ENCODE data around the gene DLL1. TPM values are rescaled to one million over a fixed set of nuclear protein-coding genes. Genes with fewer than 3 reads are reported as not detected.

Gene DLL1
- total RNA-seq, 1 donor from 2014 or later: 13.0 TPM

DNA sequence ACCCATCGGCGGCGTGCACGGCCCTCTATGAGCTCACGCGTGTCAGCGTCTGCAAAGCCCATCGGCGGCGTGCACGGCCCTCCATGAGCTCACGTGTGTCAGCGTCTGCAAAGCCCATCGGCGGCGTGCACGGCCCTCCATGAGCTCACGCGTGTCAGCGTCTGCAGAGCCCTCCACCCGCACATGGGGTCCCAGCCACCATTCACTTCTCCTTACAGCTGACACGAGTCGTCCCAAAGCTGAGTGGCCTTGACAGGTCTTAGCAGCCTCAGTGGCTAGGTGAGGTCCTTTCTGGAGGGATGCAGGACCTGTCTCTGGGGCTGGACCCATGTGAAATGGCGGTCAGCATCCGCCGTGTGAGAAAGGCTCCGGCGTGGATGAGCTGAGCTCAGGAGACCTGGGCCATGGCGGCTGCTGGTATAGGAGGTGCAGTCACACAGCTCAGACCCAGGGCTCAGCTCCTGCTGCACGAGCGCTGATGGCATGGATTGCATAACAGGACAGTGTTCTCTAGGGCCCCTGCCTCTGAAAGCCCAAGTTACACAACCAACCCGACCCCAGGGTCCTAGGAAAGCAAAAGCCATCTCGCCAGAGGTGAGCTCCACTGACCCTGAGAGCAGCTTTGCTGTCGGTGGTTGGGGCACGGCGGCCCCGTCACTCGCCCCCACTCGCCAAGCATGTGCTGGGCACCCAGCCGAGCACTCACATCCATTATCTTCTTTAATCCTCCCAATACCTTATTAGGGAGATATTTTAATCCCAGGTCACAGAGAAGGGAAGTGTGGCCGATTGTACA is 38.9 kb downstream of the DLL1 start:
- DNase-seq (ENCODE audit: low spot score): no peak

DNA sequence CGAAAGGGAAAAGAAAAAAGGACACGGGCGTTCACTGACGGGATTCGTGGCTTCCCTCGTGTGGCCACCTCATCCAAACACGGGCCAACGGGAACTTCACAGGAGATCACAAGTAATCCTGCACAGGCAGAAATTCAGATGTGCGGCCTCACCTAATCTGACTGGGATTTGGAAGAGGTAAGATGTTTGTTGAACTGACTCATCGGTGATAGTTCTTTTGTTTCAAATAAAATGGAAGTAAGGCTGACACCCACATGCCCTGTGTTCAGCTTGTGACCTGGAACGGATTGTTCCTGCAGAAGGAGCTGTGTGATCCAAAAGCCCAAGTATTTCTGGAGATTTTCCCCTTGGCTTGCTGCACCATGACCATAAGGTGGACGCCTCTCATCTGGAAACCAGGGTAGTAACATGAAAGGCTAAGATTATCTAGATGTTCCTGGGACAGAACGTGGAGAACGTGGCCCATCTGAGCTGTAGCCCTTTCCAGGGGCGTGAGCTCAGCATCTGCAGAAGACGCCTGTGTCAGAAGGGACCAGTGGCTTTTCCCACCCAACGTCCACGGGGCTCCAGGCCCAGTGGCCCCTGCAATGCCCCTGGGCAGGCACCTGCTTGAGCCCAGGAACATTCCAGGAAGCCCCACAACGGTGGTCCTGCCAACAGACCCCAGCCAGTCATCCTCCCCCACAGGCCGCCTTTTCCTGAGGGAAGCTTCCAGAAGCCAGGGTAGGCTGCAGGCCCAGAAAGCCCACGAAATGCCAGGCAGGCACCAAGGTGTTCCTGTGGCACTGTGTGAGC is 39.7 kb downstream of the DLL1 start:
- no peak for DNase-seq (ENCODE audit: low spot score)

DNA sequence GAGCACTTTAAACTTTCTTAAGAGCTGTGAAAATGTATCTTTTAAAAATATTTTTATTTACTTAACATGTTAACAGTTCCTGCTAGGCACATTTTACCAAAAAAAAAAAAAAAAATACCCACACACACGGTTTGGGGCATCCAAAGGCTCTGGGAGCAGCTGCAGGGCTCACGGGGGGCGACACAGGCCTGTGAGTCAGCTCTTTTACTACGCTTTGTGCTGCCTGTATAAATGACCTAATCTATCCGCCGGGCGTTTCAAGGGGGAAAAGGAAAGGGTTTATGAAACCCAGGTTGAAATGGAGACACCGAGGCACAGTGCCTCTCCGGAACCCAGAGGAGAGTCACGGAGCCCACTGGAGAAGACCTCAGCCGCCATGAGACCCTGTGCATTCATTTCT is 40.4 kb downstream of the DLL1 start:
- DNase-seq (ENCODE audit: low spot score): no peak

DNA sequence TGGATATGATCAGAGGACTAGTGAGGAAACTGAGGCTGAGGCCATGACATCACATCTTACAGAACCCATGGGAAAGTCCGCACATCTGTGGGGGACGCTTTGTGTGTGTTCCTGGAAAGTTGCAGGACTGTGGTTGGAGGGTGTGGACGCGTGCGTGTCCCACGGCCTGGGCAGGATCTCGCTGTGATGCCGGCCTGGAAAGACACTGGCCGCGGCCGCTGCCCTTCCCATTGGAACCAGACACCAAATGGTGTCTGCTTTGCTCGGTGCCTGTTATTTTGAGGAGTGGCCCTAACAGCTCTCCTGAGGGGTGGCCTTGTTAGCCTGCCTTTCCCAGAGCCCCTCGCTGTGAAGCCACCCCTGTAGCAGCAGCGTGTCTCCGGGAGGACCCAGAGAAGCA is 41.1 kb downstream of the DLL1 start:
- no peak for DNase-seq (ENCODE audit: low spot score)

DNA sequence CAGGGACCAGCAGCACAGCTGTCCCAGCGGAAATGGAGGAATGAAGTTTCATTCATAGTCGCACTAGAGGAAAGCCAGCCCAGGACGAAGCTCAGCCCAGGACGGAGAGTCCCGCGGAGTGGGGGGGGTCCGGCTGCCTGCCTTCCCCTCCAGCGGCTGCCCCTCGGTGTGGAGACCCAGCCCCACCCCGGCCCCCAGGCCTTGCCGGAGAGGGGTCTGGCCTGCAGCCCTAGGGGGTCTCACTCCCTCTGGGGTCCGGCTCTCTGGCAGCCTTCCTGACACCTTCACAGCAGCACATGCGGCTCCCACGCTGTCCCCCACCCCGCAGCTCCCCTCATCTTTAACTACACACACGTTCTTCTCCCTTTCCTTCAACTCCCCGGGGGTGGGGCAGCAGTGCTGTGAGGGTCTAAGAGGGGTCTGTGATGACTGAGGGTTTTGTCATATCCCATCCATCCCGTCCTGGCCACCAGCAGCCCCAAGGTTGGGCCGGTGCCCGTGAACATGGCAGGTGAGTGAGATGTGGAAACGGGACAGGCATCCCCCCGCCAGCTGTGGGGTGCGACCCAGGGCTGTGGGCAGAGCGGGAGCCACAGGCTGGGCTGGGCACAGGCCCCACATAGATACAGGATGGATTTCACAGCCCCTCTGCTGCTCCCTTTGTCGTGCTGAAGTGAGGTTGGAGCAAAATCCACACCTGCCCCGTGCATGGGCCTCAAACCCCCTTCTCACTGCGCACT is 41.8 kb downstream of the DLL1 start:
- no peak for DNase-seq (ENCODE audit: low spot score)

DNA sequence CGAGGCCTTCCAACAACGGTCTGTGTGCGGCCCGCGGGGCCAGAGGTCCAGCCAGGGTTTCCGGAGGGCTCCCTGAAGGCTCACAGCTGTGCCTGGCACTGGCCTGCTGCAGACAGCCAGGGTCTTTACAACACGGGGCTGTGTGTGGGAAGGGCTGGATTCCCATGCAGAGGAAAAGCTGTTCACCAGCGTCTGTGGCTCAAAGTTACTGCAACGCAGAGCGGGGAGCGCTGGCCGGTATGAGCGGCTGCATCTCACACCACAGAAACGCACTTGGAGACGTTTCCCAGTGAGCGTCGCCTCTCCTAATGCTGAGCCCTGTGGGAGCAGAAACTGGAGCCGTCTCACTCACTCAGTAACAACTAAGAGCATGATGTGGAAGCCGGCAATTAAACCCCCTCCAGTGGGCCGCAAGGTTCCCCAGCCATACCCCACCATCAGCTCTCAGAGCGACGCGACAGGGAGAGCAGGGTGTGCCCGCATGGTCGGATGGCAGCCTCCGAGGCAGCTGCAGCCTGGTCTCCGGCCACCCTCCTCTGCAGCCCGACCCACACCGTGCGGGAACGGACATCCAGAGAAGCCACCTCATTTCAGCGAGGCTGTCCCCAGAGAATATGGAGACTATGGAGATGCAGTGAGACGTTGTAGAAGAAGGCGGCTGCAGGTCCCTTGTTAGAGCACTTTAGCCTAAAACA is 42.6 kb downstream of the DLL1 start:
- no peak for DNase-seq (ENCODE audit: low spot score)

DNA sequence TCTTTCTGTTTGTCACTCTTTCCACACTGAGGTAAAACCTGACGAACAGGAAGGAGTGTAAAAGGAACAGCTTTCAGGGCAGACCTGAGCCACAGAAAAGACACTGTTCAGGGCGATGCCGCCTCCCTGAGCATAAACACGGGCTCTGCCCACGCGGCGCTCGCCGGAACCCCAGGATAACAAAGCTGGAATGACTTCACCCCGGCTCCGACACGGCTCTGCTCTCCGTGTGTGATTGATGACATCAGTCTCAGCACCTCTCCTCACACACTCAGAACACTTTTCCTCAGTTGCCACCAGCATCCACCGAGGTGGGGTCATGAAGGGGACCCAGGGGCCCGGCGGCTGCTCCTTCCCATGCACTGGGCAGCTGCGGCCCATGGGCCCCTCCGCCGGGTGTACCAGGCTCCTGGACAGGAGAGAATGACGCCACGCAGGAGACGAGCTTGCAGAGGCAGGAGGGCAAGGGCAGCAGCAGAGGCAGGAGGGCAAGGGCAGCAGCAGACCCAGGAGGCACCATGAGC is 43.6 kb downstream of the DLL1 start:
- no peak for DNase-seq (ENCODE audit: low spot score)

DNA sequence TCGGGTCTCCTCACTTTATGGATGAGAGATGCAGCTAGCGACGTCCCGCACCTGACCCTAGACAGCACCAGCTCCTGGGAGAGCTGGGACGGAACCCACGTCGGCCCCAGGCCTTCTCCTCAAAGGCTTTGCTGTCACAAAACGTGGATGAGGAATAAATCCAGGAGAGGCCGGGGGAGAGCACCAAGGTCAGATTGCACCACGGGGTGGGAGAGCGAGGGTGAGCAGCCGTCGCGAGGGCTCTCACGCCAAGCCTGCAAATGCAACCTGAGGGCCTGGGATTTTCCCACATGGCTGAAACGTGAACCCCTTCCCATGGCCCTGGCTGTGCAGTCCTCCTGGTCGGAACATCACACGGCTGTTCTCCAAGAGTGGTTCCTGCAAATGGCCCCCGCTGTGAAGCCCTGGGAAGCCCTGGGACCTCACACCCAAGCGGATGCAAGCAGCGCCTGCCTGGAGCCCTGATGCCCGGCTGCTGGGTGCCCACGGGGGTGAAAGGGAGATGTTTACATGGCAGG is 45.3 kb downstream of the DLL1 start:
- no peak for DNase-seq (ENCODE audit: low spot score)

DNA sequence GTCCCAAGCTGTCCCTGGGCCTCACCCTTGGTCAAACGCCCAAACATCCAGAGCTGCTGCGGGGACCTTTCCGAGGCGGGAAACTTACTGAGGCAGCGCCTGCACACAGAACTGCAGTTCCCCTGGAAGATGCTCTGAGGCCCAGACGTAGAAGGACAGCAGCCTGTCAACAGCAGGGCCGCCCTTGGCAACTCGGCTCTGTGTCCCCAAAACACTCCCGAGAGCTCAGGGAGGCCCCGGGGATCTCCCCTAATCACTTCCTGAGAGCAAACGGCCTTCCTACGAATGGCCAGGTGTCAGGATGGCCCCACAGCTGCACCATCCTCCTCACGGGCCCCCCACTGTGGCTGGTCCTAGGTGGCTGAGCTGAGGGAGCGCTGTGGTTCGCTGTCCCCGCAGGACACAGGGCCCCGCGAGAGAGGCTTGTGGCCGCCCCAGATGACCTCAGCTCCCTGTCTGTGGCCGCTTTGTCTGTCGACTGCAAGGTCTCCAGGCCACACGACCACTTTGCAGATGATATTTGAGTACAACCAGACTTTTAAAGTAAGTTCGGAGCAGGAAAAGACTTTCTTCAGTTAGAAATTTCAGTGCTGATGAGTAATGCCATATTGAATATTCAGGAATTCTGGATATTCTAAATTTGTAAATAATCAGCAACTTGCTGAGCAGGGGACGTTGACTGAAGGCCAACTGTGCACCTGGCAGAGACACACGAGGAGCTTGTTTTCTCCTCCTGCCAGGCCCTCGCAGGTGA is 46.0 kb downstream of the DLL1 start:
- no peak for DNase-seq (ENCODE audit: low spot score)

DNA sequence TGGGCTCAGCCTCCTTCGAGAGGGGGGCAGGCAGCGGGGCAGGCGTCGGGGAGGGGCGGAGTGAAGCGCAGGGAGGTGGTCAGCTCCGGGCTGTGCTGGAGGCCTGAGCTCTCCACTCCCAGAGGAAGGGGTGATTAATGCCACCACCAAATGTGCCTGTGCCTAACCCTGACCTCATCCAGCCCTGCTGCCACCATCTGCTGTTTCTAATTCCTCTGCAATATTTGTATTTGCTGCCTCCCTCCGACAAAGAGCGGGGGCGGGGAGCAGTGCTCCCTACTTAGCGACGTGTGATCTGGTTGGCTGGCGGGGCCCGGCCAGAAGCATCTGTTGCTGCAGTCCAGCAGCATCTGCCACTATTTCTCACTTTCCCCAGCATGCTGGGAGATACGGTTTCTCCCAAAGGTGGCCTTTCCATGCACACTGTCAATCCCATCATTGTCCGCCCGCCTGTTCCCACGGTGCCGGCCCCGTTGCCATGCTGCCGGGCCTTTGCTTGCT is 47.0 kb downstream of the DLL1 start:
- no peak for DNase-seq (ENCODE audit: low spot score)

DNA sequence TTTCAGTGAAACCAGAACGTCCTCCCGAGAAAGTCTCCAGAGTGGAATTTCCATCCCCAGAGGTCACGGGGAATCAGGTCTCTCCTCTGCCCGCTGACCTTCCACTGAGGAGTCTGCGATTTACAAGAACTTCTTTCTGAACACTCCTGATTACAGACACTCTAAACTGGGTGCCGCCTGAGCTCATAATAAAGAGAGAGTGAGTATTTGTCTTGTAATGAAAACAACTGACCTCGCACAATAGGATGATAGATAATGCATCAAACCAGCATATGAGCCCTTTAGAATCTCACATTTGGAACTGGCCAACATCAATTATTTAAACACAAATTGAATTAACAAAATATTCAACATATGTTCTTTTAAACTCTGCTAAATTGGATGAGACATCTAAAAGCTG is 47.5 kb downstream of the DLL1 start:
- no peak for DNase-seq (ENCODE audit: low spot score)

DNA sequence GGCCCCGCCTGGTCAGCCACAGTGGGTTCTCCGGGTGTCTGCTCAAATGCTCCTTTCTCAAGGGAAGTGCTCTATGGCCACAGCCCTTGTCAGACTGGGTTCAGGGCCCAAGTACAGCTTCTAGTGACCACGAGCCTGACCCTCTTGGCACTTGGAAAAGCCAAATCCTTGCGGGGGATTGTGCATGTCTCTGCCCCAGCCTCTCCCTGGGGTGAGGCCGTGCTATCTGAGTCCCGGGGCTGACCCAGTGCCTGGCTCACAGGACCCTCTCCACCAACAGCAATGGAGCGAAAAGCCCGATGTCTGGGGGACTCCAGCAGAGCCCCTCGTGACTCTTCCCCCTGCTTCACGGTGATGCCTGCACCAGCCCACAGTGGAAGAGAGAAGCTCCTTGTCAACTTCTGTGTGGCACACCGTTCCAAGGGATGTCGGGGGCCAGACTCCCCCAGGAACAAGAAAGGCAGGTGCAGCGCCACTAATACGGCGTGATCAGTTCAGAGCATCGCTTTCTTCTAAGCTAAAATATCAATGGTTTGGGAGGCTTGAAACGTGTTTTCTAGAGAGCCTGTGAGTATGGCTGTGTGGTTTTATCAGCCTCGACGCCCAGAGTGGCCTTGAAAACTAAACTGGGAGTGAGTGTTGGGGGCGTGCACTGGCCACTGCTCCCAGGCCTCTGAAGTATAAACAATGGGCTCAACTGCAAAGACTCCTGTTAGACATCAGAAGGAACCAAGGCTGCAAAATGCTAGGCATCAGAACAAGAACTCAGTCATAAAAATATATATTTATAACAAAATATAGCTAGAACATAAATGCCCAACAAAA is 51.9 kb downstream of the DLL1 start:
- no peak for DNase-seq (ENCODE audit: low spot score)

DNA sequence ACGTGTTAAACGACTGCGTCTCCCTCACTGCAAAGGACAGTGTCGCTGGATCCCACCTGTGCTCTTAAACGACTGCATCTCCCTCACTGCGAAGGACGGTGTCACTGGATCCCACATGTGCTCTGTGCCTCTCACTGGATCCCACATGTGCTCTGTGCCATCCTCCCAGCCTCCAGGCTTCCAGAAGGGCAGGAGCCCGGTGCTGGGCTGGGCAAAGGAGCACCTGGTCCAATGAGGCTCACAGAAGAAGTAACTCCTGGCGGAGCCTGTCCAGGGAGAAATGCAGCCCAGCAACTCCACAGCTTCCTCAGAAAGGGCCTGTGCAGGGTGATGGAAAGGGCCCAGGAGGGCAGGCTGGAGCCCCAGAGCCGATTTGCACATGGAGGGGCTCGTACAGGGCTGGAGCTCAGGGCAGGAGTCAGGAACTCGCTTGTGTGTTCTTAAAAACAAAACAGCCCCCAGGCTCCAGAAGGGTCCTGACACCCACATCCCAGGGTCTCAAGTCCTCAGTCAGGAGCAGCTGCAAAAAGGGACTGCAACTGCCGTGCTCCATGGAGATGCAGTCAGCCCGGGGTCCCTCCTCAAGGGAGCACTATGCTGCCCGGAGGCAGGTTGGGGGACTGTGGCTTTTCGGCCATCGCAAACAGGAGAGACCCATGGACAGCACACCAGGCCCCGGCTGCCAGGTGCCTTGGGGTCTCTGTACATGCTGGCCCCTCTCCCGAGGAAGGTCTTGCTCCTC is 52.7 kb downstream of the DLL1 start:
- DNase-seq (ENCODE audit: low spot score): no peak

DNA sequence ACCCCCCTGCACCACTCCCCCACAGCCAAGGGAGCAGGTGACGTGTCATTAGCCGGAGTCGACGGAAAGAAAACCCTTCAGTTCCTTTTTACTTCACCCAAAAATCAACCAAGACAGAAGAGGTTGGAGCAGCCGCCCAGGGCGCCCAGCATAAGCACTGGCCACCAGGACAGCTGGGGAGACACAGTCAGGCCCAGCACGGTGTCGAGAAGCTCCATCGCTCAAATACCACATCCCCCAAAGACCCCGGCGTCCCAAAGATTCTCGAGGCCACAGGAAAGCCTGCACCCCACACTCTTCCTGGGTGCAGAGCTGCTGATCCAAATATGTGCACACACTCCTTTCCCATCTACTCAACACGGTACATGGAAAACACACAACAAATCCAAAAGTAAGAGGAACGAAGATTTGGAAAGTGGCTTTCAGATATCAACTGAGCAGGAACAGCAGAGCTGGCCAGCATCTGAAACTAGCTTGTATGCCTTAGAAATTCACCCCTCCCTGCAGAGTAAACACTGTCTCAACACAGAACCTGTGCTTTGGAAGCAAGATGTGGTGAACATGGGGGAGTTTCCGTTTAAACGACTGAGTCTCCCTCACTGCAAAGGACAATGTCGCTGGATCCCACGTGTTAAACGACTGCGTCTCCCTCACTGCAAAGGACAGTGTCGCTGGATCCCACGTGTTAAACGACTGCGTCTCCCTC is 54.6 kb downstream of the DLL1 start:
- no peak for DNase-seq (ENCODE audit: low spot score)

DNA sequence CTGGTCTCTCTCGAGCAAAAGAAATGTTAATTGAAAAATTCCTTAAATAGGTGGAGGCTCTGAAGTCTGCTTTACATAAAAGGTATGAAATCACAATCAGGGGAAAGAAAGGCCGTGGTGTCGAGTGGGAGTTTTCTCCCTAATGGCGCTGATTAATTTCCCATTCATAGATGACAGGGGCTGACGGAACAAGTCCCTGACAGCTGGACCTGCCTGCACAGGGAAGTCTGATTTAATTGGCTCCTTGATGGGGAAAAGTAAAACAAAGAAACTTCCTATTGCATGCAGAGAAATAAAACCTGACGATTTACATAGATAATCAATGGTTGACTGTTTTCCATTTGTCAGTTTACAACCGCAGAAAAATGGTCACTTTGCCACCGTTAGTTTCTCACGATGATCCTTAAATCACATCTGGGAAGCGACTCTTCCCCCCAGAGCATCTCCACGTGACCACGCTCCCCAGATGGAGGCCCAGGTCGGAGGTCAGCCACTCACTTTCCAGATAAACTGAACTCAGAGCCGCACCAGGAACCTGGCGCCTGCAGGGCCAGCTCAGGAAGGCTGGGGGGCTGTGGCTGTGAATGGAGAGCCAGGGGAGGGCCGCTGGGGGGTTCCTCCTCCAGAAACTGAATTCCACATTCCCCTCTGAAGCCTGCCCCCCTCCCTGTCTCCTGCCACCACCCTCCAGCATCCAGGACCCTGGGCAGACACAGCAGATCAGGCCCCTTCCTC is 55.3 kb downstream of the DLL1 start:
- DNase-seq (ENCODE audit: low spot score): no peak

DNA sequence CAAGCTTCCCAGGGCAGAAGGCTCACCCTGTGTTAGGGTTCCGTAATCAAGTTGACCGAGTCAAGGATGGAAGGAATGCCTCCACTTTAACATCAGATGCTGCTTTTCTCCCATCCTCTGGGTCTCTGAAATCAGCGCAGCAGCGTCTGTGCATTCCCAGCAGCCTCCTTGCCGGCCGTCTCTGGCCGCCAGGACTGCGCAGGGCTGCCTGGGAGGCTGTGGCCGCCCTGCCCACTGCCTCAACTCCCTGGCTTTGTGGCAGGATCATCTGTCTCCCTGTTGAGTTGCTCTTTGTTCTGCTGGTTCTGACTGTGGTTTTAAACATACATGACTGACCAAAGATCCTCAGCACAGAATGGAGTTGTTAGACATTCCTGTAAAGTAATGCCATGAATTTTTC is 56.5 kb downstream of the DLL1 start:
- DNase-seq (ENCODE audit: low spot score): no peak

All from mucosa of gallbladder (tissue), 1 donor.